ENCODE data around the gene SLC22A3. TPM values are rescaled to one million over a fixed set of nuclear protein-coding genes. Genes with fewer than 3 reads are reported as not detected.

The SLC22A3 gene
- polyA plus RNA-seq, 2 of the 4 experiments (the other 2 are of a cell fraction) = 44.9 to 57.4 TPM

DNA sequence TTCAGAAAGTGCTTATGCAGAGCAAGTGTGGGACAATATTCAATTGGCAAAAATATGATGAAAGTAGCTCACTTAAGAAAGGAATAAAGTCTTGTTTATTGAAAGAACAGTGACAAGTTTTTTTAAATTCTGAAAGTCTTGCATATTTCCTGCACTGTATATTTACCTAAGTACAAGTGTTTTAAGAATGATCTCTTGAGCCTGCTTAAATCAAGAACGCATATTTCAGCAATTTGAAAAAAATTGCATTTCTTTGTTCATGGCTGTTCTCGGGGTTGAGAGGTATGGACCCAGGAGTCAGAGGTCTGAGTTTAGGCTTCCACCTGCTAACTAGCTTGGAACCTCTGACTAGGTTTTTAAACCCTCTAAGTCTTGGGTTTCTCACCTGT lies 27.4 kb downstream of the SLC22A3 start:
- H3K4me2 ChIP-seq = no peak overlapping the region
- no peak for TF ChIP-seq BHLHE40 (IDR thresholded peaks at IDR 0.05; ENCODE audit: low read depth, low read length)
- TF ChIP-seq CBX8 (IDR thresholded peaks at IDR 0.05) = no peak
- no peak for TF ChIP-seq RARB (CRISPR knock-in tag; IDR thresholded peaks at IDR 0.05)
- TF ChIP-seq, protein P1, sequence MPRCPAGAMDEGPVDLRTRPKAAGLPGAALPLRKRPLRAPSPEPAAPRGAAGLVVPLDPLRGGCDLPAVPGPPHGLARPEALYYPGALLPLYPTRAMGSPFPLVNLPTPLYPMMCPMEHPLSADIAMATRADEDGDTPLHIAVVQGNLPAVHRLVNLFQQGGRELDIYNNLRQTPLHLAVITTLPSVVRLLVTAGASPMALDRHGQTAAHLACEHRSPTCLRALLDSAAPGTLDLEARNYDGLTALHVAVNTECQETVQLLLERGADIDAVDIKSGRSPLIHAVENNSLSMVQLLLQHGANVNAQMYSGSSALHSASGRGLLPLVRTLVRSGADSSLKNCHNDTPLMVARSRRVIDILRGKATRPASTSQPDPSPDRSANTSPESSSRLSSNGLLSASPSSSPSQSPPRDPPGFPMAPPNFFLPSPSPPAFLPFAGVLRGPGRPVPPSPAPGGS (IDR thresholded peaks at IDR 0.05) = no peak
- TF ChIP-seq JUNB (IDR thresholded peaks at IDR 0.05) = no peak
- TF ChIP-seq TP53 (CRISPR knock-in tag; IDR thresholded peaks at IDR 0.05) = no peak
- TF ChIP-seq HOXB13 (CRISPR knock-in tag; IDR thresholded peaks at IDR 0.05; ENCODE audit: low read depth) = no peak
- no peak for TF ChIP-seq RAD21 (conservative IDR thresholded peaks at IDR 0.05 in 1 of 2, IDR thresholded peaks at IDR 0.05 in 1 of 2)
- TF ChIP-seq SREBF2 (IDR thresholded peaks at IDR 0.05) = no peak
- TF ChIP-seq NFE2L2 (conservative IDR thresholded peaks at IDR 0.05; ENCODE audit: low read length) = no peak
- no peak for TF ChIP-seq SMC3 (IDR thresholded peaks at IDR 0.05)
- TF ChIP-seq POLR2AphosphoS2 (conservative IDR thresholded peaks at IDR 0.05; ENCODE audit: low read length) = no peak
- TF ChIP-seq FOSL2 (IDR thresholded peaks at IDR 0.05) = no peak
- TF ChIP-seq FOSL2 (CRISPR knock-in tag; IDR thresholded peaks at IDR 0.05) = no peak
- no peak for TF ChIP-seq CEBPB (IDR thresholded peaks at IDR 0.05)
- no peak for TF ChIP-seq ZNF302 (CRISPR knock-in tag; IDR thresholded peaks at IDR 0.05)
- no peak for TF ChIP-seq ESRRA (IDR thresholded peaks at IDR 0.05; ENCODE audit: borderline replicate concordance, low read length)
- TF ChIP-seq CHD2 (IDR thresholded peaks at IDR 0.05; ENCODE audit: low read length, partially characterized antibody) = no peak
- TF ChIP-seq, protein P2, sequence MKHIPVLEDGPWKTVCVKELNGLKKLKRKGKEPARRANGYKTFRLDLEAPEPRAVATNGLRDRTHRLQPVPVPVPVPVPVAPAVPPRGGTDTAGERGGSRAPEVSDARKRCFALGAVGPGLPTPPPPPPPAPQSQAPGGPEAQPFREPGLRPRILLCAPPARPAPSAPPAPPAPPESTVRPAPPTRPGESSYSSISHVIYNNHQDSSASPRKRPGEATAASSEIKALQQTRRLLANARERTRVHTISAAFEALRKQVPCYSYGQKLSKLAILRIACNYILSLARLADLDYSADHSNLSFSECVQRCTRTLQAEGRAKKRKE (CRISPR knock-in tag; IDR thresholded peaks at IDR 0.05; ENCODE audit: low read depth) = no peak
- TF ChIP-seq, protein P3, sequence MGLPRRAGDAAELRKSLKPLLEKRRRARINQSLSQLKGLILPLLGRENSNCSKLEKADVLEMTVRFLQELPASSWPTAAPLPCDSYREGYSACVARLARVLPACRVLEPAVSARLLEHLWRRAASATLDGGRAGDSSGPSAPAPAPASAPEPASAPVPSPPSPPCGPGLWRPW (IDR thresholded peaks at IDR 0.05) = no peak

DNA sequence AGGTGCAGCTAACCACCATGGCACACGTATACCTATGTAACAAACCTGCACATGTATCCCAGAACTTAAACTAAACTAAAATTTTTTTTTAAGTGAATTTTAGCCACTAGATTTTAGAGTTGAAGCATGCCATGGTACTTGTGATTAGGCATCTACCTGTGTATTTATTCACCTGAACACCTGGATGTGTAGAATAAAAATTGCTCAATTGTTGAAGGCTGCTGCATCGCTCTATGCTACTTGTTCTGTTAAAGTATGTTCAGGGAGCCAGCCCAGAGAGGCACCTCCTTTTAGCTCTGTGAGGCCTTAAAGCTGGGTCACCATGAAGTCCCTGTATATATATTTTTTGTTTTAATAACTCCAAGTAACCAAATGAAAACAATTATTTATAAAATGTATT lies 28.3 kb downstream of the SLC22A3 start:
- no peak for TF ChIP-seq CBX8 (IDR thresholded peaks at IDR 0.05)
- no peak for TF ChIP-seq SREBF2 (IDR thresholded peaks at IDR 0.05)
- no peak for TF ChIP-seq MAFK (IDR thresholded peaks at IDR 0.05; ENCODE audit: partially characterized antibody)
- TF ChIP-seq EP300 (IDR thresholded peaks at IDR 0.05) = no peak
- no peak for TF ChIP-seq JUN (IDR thresholded peaks at IDR 0.05)
- TF ChIP-seq KDM1A (IDR thresholded peaks at IDR 0.05; ENCODE audit: low read depth) = no peak
- Histone ChIP-seq H3K4me3 (no peak overlapping the region), H3K27ac (0 out of 6 replicates have a peak overlapping the region, but pooled peaks of 1 of the 2 experiments have one; percentile 41), H3K4me2 (no peak overlapping the region), H3K9me3 (peaks cover 5% of the 10 kb centered on the region; the same call in 2 of the 3 replicates), H3K4me1 (peaks cover 69% of the 10 kb centered on the region)
- POLR2A ChIA-PET = no interaction called here
- no peak for FAIRE-seq
- no peak for DNase-seq (ENCODE audit: low read depth in 1 of 2, low spot score in 1 of 2)
- WGBS (ENCODE audit: missing lambda C conversion rate) = 98% methylated on average over 2 of the region's 2 CpGs
- no peak for ATAC-seq
- CTCF ChIA-PET = interaction anchor here (1.1 to 2.1 kb wide), 3 partner anchors 11 to 22 kb away, joined by 3 to 5 read pairs (median 5); no protein-coding TSS in a partner anchor

More for the DNA sequence above, 27.4 kb downstream of the SLC22A3 start:
- Histone ChIP-seq H3K4me3 (no peak overlapping the region), H3K4me1 (peaks cover 68% of the 10 kb centered on the region), H3K9me3 (no peaks in the 10 kb centered on the region), H3K27ac (no peak overlapping the region; a peak in 1 of 6 replicates)
- FAIRE-seq = no peak
- 88% methylated on average over 2 of the region's 2 CpGs for WGBS (ENCODE audit: missing lambda C conversion rate)
- POLR2A ChIA-PET = no interaction called here
- CTCF ChIA-PET = interaction anchor here (1.2 kb wide), 1 partner anchor 10 kb away, joined by 3 read pairs; no protein-coding TSS in a partner anchor
- ATAC-seq = no peak
- no peak for DNase-seq (ENCODE audit: low read depth in 1 of 2, low spot score in 1 of 2)

DNA sequence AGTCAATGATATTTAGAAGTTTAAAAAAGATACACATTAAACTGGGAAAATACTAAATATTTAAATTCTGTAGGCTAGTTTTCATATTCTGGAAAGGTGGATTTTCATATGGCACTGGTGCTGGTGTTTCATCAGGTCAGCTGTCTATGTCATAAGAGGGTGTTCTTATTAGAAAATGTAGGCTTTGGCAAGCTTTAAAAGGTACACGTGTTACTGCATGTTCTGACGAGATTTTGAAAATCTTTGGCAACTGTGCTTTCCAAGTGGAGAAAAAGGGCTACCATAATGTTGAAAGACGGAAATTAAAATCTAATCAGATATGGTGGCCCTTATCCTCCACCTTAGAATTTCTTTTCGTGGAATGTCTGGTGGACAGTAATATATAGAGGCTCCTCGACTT lies 30.0 kb downstream of the SLC22A3 start:
- Histone ChIP-seq H3K4me2 (peak overlapping the region; percentile 51), H3K27ac (peak overlapping the region; percentile 69 to 70; a peak in 4 of 6 replicates), H3K4me3 (no peak overlapping the region), H3K9me3 (peaks cover 21% of the 10 kb centered on the region; the same call in 2 of the 3 replicates), H3K4me1 (peaks cover 60% of the 10 kb centered on the region)
- 90% methylated on average over 5 of the region's 5 CpGs for WGBS (ENCODE audit: missing lambda C conversion rate)
- ATAC-seq = no peak
- ChIA-PET CTCF (interaction anchor here (1.7 to 2.1 kb wide), 2 partner anchors 9 kb away, joined by 4 to 5 read pairs; no protein-coding TSS in a partner anchor), POLR2A (no interaction called here)
- TF ChIP-seq, protein P4, sequence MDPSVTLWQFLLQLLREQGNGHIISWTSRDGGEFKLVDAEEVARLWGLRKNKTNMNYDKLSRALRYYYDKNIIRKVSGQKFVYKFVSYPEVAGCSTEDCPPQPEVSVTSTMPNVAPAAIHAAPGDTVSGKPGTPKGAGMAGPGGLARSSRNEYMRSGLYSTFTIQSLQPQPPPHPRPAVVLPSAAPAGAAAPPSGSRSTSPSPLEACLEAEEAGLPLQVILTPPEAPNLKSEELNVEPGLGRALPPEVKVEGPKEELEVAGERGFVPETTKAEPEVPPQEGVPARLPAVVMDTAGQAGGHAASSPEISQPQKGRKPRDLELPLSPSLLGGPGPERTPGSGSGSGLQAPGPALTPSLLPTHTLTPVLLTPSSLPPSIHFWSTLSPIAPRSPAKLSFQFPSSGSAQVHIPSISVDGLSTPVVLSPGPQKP (IDR thresholded peaks at IDR 0.05; ENCODE audit: low read depth, low read length) = no peak
- no peak for TF ChIP-seq ZNF302 (CRISPR knock-in tag; IDR thresholded peaks at IDR 0.05)
- TF ChIP-seq HDAC2 (IDR thresholded peaks at IDR 0.05) = no peak
- TF ChIP-seq JUN (IDR thresholded peaks at IDR 0.05) = no peak
- TF ChIP-seq SMC3 (IDR thresholded peaks at IDR 0.05) = no peak
- FAIRE-seq = no peak
- DNase-seq (ENCODE audit: low read depth in 1 of 2, low spot score in 1 of 2) = no peak
